ENCODE data around the gene C11orf98. TPM values are rescaled to one million over a fixed set of nuclear protein-coding genes. Genes with fewer than 3 reads are reported as not detected.

C11orf98 gene
- total and polyA plus RNA-seq, 2 of the 13 experiments (the other 11 are each of a cell fraction or from before 2014, with no cell fraction given) = 30.4 to 91.8 TPM

DNA sequence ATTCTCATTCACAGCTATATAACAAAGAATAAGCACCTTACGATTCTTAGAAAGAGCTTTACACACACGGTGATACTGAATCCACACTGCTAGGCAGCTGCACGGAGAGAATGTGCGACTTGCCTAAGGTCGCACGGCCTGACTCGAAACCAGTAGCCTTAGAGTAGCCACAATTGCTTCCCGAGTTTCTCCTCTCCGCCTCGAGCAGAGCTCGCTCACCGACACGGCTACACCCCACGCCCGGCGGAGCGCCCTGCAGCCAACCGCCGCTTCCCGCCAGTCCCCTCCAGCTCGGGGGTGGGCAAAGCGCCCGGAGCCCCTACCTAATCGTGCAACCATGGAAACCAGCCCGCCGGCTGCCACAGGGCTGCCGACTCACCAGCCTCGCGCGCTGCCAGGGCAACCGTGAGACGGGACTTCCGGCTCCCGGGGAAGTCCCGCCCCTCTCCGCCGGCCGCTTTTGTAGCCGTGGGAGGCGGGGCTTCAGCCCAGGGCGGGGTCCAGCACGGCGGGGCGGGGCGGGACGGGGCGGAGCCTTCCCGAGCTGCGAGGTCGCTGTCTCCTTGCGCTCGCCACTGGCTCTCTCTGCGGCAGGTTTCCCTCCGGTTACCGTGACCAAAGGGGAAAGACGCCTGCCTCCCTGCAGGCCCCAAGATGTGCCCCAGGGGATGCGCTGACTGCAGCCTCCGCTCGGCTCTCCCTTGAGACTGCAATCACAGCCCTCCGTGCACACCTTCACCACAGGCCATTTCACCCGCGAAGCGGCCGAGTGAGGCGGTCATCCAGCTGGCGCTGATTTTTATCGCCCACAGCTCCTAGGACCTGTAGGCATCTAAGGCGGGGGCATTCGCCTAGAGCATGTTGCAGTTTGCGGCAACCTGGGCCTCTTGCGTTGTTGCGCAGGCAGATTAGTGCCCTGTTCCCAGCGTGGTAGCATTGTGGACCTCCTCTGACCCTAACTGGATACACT lies 41.2 kb upstream of the C11orf98 start (continued):
- TF ChIP-seq, protein P1, sequence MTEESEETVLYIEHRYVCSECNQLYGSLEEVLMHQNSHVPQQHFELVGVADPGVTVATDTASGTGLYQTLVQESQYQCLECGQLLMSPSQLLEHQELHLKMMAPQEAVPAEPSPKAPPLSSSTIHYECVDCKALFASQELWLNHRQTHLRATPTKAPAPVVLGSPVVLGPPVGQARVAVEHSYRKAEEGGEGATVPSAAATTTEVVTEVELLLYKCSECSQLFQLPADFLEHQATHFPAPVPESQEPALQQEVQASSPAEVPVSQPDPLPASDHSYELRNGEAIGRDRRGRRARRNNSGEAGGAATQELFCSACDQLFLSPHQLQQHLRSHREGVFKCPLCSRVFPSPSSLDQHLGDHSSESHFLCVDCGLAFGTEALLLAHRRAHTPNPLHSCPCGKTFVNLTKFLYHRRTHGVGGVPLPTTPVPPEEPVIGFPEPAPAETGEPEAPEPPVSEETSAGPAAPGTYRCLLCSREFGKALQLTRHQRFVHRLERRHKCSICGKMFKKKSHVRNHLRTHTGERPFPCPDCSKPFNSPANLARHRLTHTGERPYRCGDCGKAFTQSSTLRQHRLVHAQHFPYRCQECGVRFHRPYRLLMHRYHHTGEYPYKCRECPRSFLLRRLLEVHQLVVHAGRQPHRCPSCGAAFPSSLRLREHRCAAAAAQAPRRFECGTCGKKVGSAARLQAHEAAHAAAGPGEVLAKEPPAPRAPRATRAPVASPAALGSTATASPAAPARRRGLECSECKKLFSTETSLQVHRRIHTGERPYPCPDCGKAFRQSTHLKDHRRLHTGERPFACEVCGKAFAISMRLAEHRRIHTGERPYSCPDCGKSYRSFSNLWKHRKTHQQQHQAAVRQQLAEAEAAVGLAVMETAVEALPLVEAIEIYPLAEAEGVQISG (CRISPR knock-in tag; IDR thresholded peaks at IDR 0.05) = peak; percentile 49; the same call in 1 of the 2 replicates
- TF ChIP-seq HNF4G (IDR thresholded peaks at IDR 0.05; ENCODE audit: borderline replicate concordance, low read depth, low read length) (no peak), HNF4G (CRISPR knock-in tag; IDR thresholded peaks at IDR 0.05; ENCODE audit: borderline replicate concordance, low read depth) (no peak), ELF1 (CRISPR knock-in tag; IDR thresholded peaks at IDR 0.05) (peak; percentile 90), IKZF5 (CRISPR knock-in tag; IDR thresholded peaks at IDR 0.05) (0 out of 2 replicates have a peak, but pooled peaks have one; percentile 39), ZMAT3 (CRISPR knock-in tag; conservative IDR thresholded peaks at IDR 0.05) (no peak), CC2D1A (CRISPR knock-in tag; IDR thresholded peaks at IDR 0.05) (no peak), TOE1 (CRISPR knock-in tag; IDR thresholded peaks at IDR 0.05) (no peak), SRSF1 (optimal IDR thresholded peaks at IDR 0.05; ENCODE audit: low read depth, low read length) (peak; percentile 93), RBAK (CRISPR knock-in tag; IDR thresholded peaks at IDR 0.05) (no peak), ZNF30 (CRISPR knock-in tag; IDR thresholded peaks at IDR 0.05) (no peak), ZNF879 (CRISPR knock-in tag; IDR thresholded peaks at IDR 0.05) (no peak), ZNF121 (CRISPR knock-in tag; IDR thresholded peaks at IDR 0.05) (no peak), KDM5B (CRISPR knock-in tag; IDR thresholded peaks at IDR 0.05; ENCODE audit: borderline replicate concordance) (peak; percentile 49), ZEB1 (IDR thresholded peaks at IDR 0.05; ENCODE audit: insufficient replicate concordance, low read depth) (no peak), ZNF33A (CRISPR knock-in tag; IDR thresholded peaks at IDR 0.05; ENCODE audit: borderline replicate concordance) (no peak), PHF5A (CRISPR knock-in tag; IDR thresholded peaks at IDR 0.05; ENCODE audit: low read depth, unreplicated experiment) (peak; percentile 33), ZNF605 (CRISPR knock-in tag; IDR thresholded peaks at IDR 0.05) (peak; percentile 80), FOXA3 (CRISPR knock-in tag; IDR thresholded peaks at IDR 0.05) (no peak), ZNF343 (CRISPR knock-in tag; IDR thresholded peaks at IDR 0.05) (no peak), TAF1 (CRISPR knock-in tag; IDR thresholded peaks at IDR 0.05) (no peak; the same call in none of the 2 replicates), ZNF34 (CRISPR knock-in tag; IDR thresholded peaks at IDR 0.05; ENCODE audit: borderline replicate concordance) (no peak), KDM2A (CRISPR knock-in tag; IDR thresholded peaks at IDR 0.05; ENCODE audit: borderline replicate concordance, low read depth) (peak; percentile 100), HOXA7 (CRISPR knock-in tag; IDR thresholded peaks at IDR 0.05) (no peak)
- TF ChIP-seq, protein P2, sequence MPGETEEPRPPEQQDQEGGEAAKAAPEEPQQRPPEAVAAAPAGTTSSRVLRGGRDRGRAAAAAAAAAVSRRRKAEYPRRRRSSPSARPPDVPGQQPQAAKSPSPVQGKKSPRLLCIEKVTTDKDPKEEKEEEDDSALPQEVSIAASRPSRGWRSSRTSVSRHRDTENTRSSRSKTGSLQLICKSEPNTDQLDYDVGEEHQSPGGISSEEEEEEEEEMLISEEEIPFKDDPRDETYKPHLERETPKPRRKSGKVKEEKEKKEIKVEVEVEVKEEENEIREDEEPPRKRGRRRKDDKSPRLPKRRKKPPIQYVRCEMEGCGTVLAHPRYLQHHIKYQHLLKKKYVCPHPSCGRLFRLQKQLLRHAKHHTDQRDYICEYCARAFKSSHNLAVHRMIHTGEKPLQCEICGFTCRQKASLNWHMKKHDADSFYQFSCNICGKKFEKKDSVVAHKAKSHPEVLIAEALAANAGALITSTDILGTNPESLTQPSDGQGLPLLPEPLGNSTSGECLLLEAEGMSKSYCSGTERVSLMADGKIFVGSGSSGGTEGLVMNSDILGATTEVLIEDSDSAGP (CRISPR knock-in tag; IDR thresholded peaks at IDR 0.05; ENCODE audit: borderline replicate concordance) = peak; percentile 67; the same call in 1 of the 2 replicates

Data from HepG2 (cell line).